OCI-LY1 (cell line): Measurements from ENCODE around the gene MYORG.

Source experiments
- H2AFZ ChIP-seq: fragments of 200-600 bp; sonication (generic), shearing (Covaris generic); 2 replicates; pipeline ENCODE4 v1.6.0; 2014; ENCODE audit warnings: antibody characterized with exemption, mild to moderate bottlenecking, low read length
- H3F3A ChIP-seq: fragments of 200-600 bp; sonication (generic), shearing (Covaris generic); 2 replicates; pipeline ENCODE4 v1.6.0; 2014; ENCODE audit warnings: mild to moderate bottlenecking, antibody characterized with exemption, low read length, moderate library complexity; ENCODE audit not compliant: insufficient read depth
- H3K27ac ChIP-seq: fragments of 200-600 bp; sonication (generic); 2 replicates; pipeline ENCODE4 v1.5.1; 2014; ENCODE audit warnings: low read length, mixed run types, mild to moderate bottlenecking, low read depth; ENCODE audit not compliant: poor library complexity, severe bottlenecking
- H3K27me3 ChIP-seq: fragments of 200-600 bp; sonication (generic); 2 replicates; pipeline ENCODE4 v1.6.0; 2014; ENCODE audit warnings: antibody characterized with exemption, mild to moderate bottlenecking, low read length, moderate library complexity; ENCODE audit not compliant: insufficient read depth
- H3K36me3 ChIP-seq: fragments of 200-600 bp; sonication (generic); 2 replicates; pipeline ENCODE4 v1.6.1; 2014; ENCODE audit warnings: mild to moderate bottlenecking, antibody characterized with exemption, low read length, moderate library complexity, mixed read lengths; ENCODE audit not compliant: insufficient read depth
- H3K4me1 ChIP-seq: fragments of 200-600 bp; sonication (generic); 2 replicates; pipeline ENCODE4 v1.5.1; 2014; ENCODE audit warnings: mild to moderate bottlenecking, low read length, moderate library complexity; ENCODE audit not compliant: insufficient read depth, severe bottlenecking
- H3K4me2 ChIP-seq: fragments of 200-600 bp; sonication (generic), shearing (Covaris generic); 2 replicates; pipeline ENCODE4 v1.6.1; 2014; ENCODE audit warnings: low read length
- H3K4me3 ChIP-seq: fragments of 200-600 bp; sonication (generic); 2 replicates; pipeline ENCODE4 v1.5.1; 2014; ENCODE audit warnings: low read length, low read depth, mild to moderate bottlenecking, mixed read lengths; ENCODE audit not compliant: poor library complexity, severe bottlenecking
- H3K79me2 ChIP-seq: fragments of 200-600 bp; shearing (Covaris generic); 2 replicates; pipeline ENCODE4 v1.6.1; 2016; ENCODE audit warnings: mixed run types, low read length, mixed read lengths; ENCODE audit not compliant: insufficient read depth
- H3K9ac ChIP-seq: fragments of 200-600 bp; sonication (generic), shearing (Covaris generic); 2 replicates; pipeline ENCODE4 v1.6.1; 2014; ENCODE audit warnings: mild to moderate bottlenecking, low read length, mixed read lengths
- H3K9me2 ChIP-seq: fragments of 200-600 bp; sonication (generic), shearing (Covaris generic); 2 replicates; pipeline ENCODE4 v1.6.1; 2014; ENCODE audit warnings: low read depth, mild to moderate bottlenecking, low read length, mixed read lengths
- H3K9me3 ChIP-seq: fragments of 200-600 bp; shearing (Covaris generic); 2 replicates; pipeline ENCODE4 v1.6.1; 2014; ENCODE audit warnings: low read length, mixed read lengths
- H4K20me1 ChIP-seq: fragments of 200-600 bp; sonication (generic), shearing (Covaris generic); 2 replicates; pipeline ENCODE4 v1.6.0; 2016; ENCODE audit warnings: mild to moderate bottlenecking, low read length; ENCODE audit not compliant: insufficient read depth
- CTCF ChIP-seq: fragments of 200-600 bp; sonication (generic), shearing (Covaris generic); IDR thresholded peaks from 2 replicates; pipeline ENCODE4 v1.5.1; 2017; ENCODE audit warnings: mild to moderate bottlenecking, antibody characterized with exemption, low read length, moderate library complexity, mixed read lengths
- EZH2 ChIP-seq: fragments of 200-600 bp; sonication (generic), shearing (Covaris generic); IDR thresholded peaks from 2 replicates; pipeline ENCODE4 v1.8.0; 2017; ENCODE audit warnings: borderline replicate concordance, mixed run types, mild to moderate bottlenecking, antibody characterized with exemption, low read length, moderate library complexity, mixed read lengths

Gene MYORG

GRCh38 chr9:34378376-34379060, 1.8 kb upstream of the MYORG start:
- Histone ChIP-seq H3K9me2 (no peaks in the 10 kb centered on the region), H3F3A (no peaks in the 10 kb centered on the region; the same call in 1 of the 2 replicates), H2AFZ (no peak overlapping the region), H4K20me1 (no peaks in the 10 kb centered on the region), H3K4me3 (no peak overlapping the region), H3K4me1 (peaks cover 36% of the 10 kb centered on the region), H3K36me3 (no peaks in the 10 kb centered on the region), H3K9ac (no peak overlapping the region), H3K27ac (no peak overlapping the region), H3K4me2 (no peak overlapping the region), H3K79me2 (no peaks in the 10 kb centered on the region), H3K27me3 (no peaks in the 10 kb centered on the region), H3K9me3 (no peaks in the 10 kb centered on the region)
- TF ChIP-seq CTCF (no peak), EZH2 (no peak)

- Histone ChIP-seq H3K9me2 (no peaks in the 10 kb centered on the region), H3K36me3 (peaks cover under 1% of the 10 kb centered on the region; the same call in 1 of the 2 replicates), H3K27me3 (no peaks in the 10 kb centered on the region), H3K27ac (no peak overlapping the region), H3K4me3 (peak overlapping the region; percentile 75), H4K20me1 (no peaks in the 10 kb centered on the region), H3K4me1 (peaks cover 36% of the 10 kb centered on the region), H3K79me2 (no peaks in the 10 kb centered on the region), H3F3A (no peaks in the 10 kb centered on the region; the same call in 1 of the 2 replicates), H3K9me3 (no peaks in the 10 kb centered on the region), H3K9ac (peak overlapping the region; percentile 55; the same call in 1 of the 2 replicates), H3K4me2 (peak overlapping the region; percentile 85), H2AFZ (no peak overlapping the region)
- no peak for TF ChIP-seq EZH2
- no peak for TF ChIP-seq CTCF
Observed at GRCh38 chr9:34377404-34377746, 677 bp upstream of the MYORG start.

- Histone ChIP-seq H3K9me2 (no peaks in the 10 kb centered on the region), H3K27me3 (no peaks in the 10 kb centered on the region), H3K27ac (peak overlapping the region; percentile 55), H3K9me3 (no peaks in the 10 kb centered on the region), H3K9ac (peak overlapping the region; percentile 70), H3K4me3 (peak overlapping the region; percentile 75), H2AFZ (0 out of 2 replicates have a peak overlapping the region, but pooled peaks have one; percentile 11), H3K79me2 (no peaks in the 10 kb centered on the region), H4K20me1 (no peaks in the 10 kb centered on the region), H3F3A (no peaks in the 10 kb centered on the region; the same call in 1 of the 2 replicates), H3K4me1 (peaks cover 33% of the 10 kb centered on the region), H3K4me2 (peak overlapping the region; percentile 78), H3K36me3 (peaks cover 14% of the 10 kb centered on the region)
- TF ChIP-seq EZH2, result no peak
- peak; percentile 56 for TF ChIP-seq CTCF
Observed at GRCh38 chr9:34375901-34376595, 650 bp downstream of the MYORG start.
